SK-N-SH treated with all-trans-retinoic acid at 6 μM for 48 hours (cell line): ENCODE measurements around the gene MORN4.

ENCODE experiments used
- ATAC-seq: fragments of 200-7000 bp; cut with Tn5 transposase; 3 replicates; pipeline ENCODE4 v1.9.1; 2020; ENCODE audit warnings: mild to moderate bottlenecking, moderate library complexity
- ARNTL ChIP-seq: fragments of 450-650 bp; formaldehyde crosslinking; IDR thresholded peaks from 2 replicates; pipeline ENCODE4 v1.5.0; 2020; ENCODE audit warnings: low read depth, mild to moderate bottlenecking, moderate library complexity, borderline replicate concordance
- BACH2 ChIP-seq: fragments of 250-450 bp; sonication (Bioruptor Pico); IDR thresholded peaks from 2 replicates; pipeline ENCODE4 v1.9.0; 2021; ENCODE audit warnings: mild to moderate bottlenecking, borderline replicate concordance
- CREB5 ChIP-seq: fragments of 250-450 bp; sonication (Bioruptor Pico); IDR thresholded peaks from 2 replicates; pipeline ENCODE4 v1.5.1; 2020; ENCODE audit warnings: low read depth, mild to moderate bottlenecking, moderate library complexity
- CSDC2 ChIP-seq: fragments of 250-450 bp; sonication (Bioruptor Pico); IDR thresholded peaks from 2 replicates; pipeline ENCODE4 v1.5.0; 2020; ENCODE audit warnings: mild to moderate bottlenecking, moderate library complexity
- CSRNP3 ChIP-seq: fragments of 250-450 bp; sonication (Bioruptor Pico); IDR thresholded peaks from 2 replicates; pipeline ENCODE4 v1.5.1; 2021; ENCODE audit warnings: mild to moderate bottlenecking, moderate library complexity
- GLIS3 ChIP-seq: fragments of 250-450 bp; sonication (Bioruptor Pico); IDR thresholded peaks from 2 replicates; pipeline ENCODE4 v1.5.0; 2020; ENCODE audit warnings: mild to moderate bottlenecking, moderate library complexity
- ISL1 ChIP-seq: fragments of 250-450 bp; sonication (Bioruptor Pico); IDR thresholded peaks from 2 replicates; pipeline ENCODE4 v2.1.2; 2022; ENCODE audit warnings: mild to moderate bottlenecking, moderate library complexity
- OSR1 ChIP-seq: fragments of 250-450 bp; sonication (Bioruptor Pico); IDR thresholded peaks from 2 replicates; pipeline ENCODE4 v1.8.0; 2022; ENCODE audit warnings: moderate library complexity, mild to moderate bottlenecking, inconsistent platforms
- PATZ1 ChIP-seq: fragments of 250-450 bp; sonication (Bioruptor Pico); IDR thresholded peaks from 2 replicates; pipeline ENCODE4 v1.8.0; 2020; ENCODE audit warnings: mild to moderate bottlenecking, moderate library complexity, borderline replicate concordance
- POU6F1 ChIP-seq: fragments of 250-450 bp; sonication (Bioruptor Pico); IDR thresholded peaks from 2 replicates; pipeline ENCODE4 v1.8.0; 2021; ENCODE audit warnings: low read depth, mild to moderate bottlenecking, moderate library complexity, borderline replicate concordance
- PPARA ChIP-seq: fragments of 250-450 bp; sonication (Bioruptor Pico); IDR thresholded peaks from 2 replicates; pipeline ENCODE4 v1.5.0; 2020; ENCODE audit warnings: mild to moderate bottlenecking, borderline replicate concordance
- RARB ChIP-seq: fragments of 250-450 bp; sonication (Bioruptor Pico); IDR thresholded peaks from 2 replicates; pipeline ENCODE4 v1.8.0; 2021; ENCODE audit warnings: mild to moderate bottlenecking, moderate library complexity
- SNAI2 ChIP-seq: fragments of 250-450 bp; sonication (Bioruptor Pico); IDR thresholded peaks from 2 replicates; pipeline ENCODE4 v1.5.0; 2020; ENCODE audit warnings: mild to moderate bottlenecking, moderate library complexity
- TCF4 ChIP-seq: fragments of 250-450 bp; sonication (Bioruptor Pico); IDR thresholded peaks from 2 replicates; pipeline ENCODE4 v1.8.0; 2021; ENCODE audit warnings: mild to moderate bottlenecking, moderate library complexity, borderline replicate concordance
- TOX ChIP-seq: fragments of 250-450 bp; sonication (Bioruptor Pico); IDR thresholded peaks from 2 replicates; pipeline ENCODE4 v1.8.0; 2021; ENCODE audit warnings: mild to moderate bottlenecking, moderate library complexity, borderline replicate concordance
- TSHZ2 ChIP-seq: fragments of 250-450 bp; sonication (Bioruptor Pico); IDR thresholded peaks from 2 replicates; pipeline ENCODE4 v1.5.0; 2020; ENCODE audit warnings: mild to moderate bottlenecking, moderate library complexity
- ZC3H10 ChIP-seq: fragments of 250-450 bp; sonication (Bioruptor Pico); IDR thresholded peaks from 2 replicates; pipeline ENCODE4 v1.5.1; 2021; ENCODE audit warnings: mild to moderate bottlenecking, moderate library complexity
- ZFP3 ChIP-seq: fragments of 250-450 bp; sonication (Bioruptor Pico); IDR thresholded peaks from 2 replicates; pipeline ENCODE4 v1.5.0; 2020; ENCODE audit warnings: mild to moderate bottlenecking, moderate library complexity
- ZNF565 ChIP-seq: fragments of 450-650 bp; formaldehyde crosslinking; conservative IDR thresholded peaks from 2 replicates; pipeline ENCODE4 v1.5.0; 2020; ENCODE audit warnings: low read depth, mild to moderate bottlenecking, moderate library complexity
- ZNF70 ChIP-seq: fragments of 450-650 bp; formaldehyde crosslinking; IDR thresholded peaks from 2 replicates; pipeline ENCODE4 v1.5.0; 2020; ENCODE audit warnings: mild to moderate bottlenecking, moderate library complexity
- ZNF8 ChIP-seq: fragments of 450-650 bp; formaldehyde crosslinking; IDR thresholded peaks from 2 replicates; pipeline ENCODE4 v1.5.0; 2020; ENCODE audit warnings: mild to moderate bottlenecking, moderate library complexity

MORN4 gene

GRCh38 chr10:97575127-97575668 is 58.1 kb downstream of the MORN4 start:
- ATAC-seq, result peak; percentile 57
- TF ChIP-seq ZNF8 (CRISPR knock-in tag) (no peak), OSR1 (no peak), SNAI2 (CRISPR knock-in tag) (no peak), TOX (CRISPR knock-in tag) (no peak), PATZ1 (CRISPR knock-in tag) (no peak), ZC3H10 (CRISPR knock-in tag) (no peak), CREB5 (CRISPR knock-in tag) (no peak), PPARA (CRISPR knock-in tag) (no peak), CSRNP3 (no peak), ISL1 (CRISPR knock-in tag) (no peak), TCF4 (no peak), BACH2 (CRISPR knock-in tag) (no peak), TSHZ2 (CRISPR knock-in tag) (no peak), ZNF70 (CRISPR knock-in tag) (no peak), ZFP3 (CRISPR knock-in tag) (no peak), CSDC2 (CRISPR knock-in tag) (no peak), ZNF565 (no peak), RARB (no peak), GLIS3 (CRISPR knock-in tag) (no peak), POU6F1 (no peak)

GRCh38 chr10:97574374-97575126 is 58.8 kb downstream of the MORN4 start:
- peak; percentile 83 for ATAC-seq
- TF ChIP-seq RARB (no peak), ARNTL (CRISPR knock-in tag) (no peak), CSRNP3 (no peak), ZNF8 (CRISPR knock-in tag) (peak; percentile 11; the same call in 1 of the 2 replicates), GLIS3 (CRISPR knock-in tag) (0 out of 2 replicates have a peak, but pooled peaks have one; percentile 6), TSHZ2 (CRISPR knock-in tag) (no peak), CREB5 (CRISPR knock-in tag) (peak; percentile 30; the same call in 1 of the 2 replicates), OSR1 (no peak), TCF4 (no peak), ZFP3 (CRISPR knock-in tag) (peak; percentile 54; the same call in 1 of the 2 replicates), ZNF565 (no peak), BACH2 (CRISPR knock-in tag) (no peak), ISL1 (CRISPR knock-in tag) (peak; percentile 57)
